NCI-H1694 treated with DMSO at 0.1 percent for 48 hours (cell line): ENCODE measurements around the gene MRC2.
"Not testable (repeated sequence)": the region's sequence is repeated elsewhere in the genome, so short reads cannot be mapped to it uniquely, and the experiment has no call there.

Experiments used
- DNase-seq: peaks from one replicate; lab custom pipeline; 2025; lab: John Stamatoyannopoulos, UW

The MRC2 gene

GRCh38 chr17:62679866-62680377 lies 52.5 kb downstream of the MRC2 start:
- DNase-seq, result no peak

GRCh38 chr17:62680541-62681052 lies 53.1 kb downstream of the MRC2 start:
- no peak for DNase-seq

GRCh38 chr17:62681061-62681938 lies 53.8 kb downstream of the MRC2 start:
- no peak for DNase-seq

DNA sequence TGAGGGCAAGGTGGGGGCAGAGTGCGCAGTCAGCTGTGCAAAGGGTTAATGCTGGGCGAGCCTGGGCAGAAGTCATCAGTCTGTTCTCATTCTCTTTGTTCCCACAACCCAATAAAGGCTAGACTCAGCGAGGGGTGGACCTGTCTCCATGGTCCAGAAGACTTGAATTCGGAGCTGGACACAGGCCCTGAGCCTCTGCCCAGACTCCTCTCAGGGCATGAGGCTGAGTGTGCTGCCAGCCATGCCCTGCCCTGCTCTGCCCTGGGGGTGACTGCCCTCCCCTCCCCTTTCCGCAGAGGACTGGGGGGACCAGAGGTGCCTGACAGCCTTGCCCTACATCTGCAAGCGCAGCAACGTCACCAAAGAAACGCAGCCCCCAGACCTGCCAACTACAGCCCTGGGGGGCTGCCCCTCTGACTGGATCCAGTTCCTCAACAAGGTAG lies 54.5 kb downstream of the MRC2 start:
- peak; percentile 12 for DNase-seq

DNA sequence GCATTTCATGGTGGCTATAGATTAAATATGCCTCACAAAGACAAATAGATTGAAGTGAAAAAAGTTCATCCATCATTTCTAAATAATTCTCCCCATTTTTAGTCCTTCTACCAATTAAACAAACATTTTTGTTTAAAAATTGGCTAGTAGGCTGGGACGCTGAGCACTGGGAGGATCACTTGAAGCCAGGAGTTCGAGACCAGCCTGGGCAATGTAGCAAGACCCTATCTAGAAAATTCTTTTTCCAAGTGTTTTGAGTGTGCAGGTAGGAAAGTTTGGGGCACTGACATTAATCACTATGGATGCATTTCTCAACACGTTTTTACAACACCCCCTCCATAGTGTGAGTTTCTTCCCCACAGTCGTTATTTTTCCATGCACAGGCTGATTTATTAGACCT lies 56.7 kb downstream of the MRC2 start:
- no peak for DNase-seq

DNA sequence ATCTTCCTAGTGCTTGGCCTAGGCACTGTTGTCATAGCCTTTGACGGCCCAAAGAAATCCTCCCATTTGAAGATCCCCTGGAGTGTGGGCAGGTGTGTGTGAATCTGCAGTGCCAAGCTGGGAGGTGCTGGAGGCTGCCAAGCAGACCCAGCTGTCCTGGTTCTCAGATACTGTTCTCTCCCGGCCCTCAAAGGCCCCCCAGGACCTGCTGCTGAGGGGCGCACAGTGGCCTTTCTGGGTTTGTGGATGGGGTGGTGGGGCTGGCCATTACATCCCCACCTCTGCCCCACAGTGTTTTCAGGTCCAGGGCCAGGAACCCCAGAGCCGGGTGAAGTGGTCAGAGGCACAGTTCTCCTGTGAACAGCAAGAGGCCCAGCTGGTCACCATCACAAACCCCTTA lies 60.5 kb downstream of the MRC2 start:
- no peak for DNase-seq

DNA sequence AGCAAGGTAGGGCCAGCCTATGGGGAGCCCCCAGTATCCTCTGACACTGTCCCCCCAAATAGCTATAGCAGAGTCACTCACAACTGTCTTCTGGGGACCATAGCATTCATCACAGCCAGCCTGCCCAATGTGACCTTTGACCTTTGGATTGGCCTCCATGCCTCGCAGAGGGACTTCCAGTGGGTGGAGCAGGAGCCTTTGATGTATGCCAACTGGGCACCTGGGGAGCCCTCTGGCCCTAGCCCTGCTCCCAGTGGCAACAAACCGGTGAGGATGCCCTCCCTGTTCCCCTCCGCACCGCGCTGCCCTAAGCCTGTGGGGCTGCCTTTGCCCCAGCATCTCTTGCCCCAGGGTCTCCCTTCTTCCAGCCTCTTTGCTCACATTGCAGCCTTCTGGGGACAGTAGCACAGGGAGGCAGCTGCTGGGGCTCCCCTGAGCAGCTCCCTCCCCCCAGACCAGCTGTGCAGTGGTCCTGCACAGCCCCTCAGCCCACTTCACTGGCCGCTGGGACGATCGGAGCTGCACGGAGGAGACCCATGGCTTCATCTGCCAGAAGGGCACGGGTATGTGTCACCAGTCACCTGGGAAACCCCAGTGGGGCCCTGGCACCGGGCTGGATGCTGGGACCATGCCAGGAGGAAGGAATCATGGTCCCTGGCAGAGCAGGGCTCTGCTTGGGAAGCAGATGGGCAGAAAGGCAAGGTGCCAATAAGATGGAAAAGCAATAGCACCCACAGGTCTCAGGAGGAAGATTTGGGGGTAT lies 61.1 kb downstream of the MRC2 start:
- DNase-seq, result peak; percentile 85

GRCh38 chr17:62689441-62690167 lies 62.1 kb downstream of the MRC2 start:
- DNase-seq, result peak; percentile 60

- peak; percentile 60 for DNase-seq
Measured at GRCh38 chr17:62690168-62690897, 62.9 kb downstream of the MRC2 start.

DNA sequence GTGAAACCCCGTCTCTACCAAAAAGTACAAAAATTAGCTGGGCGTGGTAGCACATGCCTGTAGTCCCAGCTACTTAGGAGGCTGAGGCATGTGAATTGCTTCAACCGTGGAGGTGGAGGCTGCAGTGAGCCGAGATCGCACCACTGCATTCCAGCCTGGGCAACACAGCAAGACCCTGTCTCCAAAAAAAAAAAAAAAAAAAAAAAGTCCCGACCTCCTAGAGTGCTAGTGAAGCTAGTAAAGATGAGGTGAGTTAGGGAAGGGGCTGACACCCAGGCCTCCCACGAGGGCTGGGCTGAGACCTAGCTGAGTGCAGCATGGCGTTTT lies 64.1 kb downstream of the MRC2 start:
- DNase-seq, result not testable (repeated sequence)

- DNase-seq, result no peak
Measured at GRCh38 chr17:62692159-62692651, 64.7 kb downstream of the MRC2 start.

DNA sequence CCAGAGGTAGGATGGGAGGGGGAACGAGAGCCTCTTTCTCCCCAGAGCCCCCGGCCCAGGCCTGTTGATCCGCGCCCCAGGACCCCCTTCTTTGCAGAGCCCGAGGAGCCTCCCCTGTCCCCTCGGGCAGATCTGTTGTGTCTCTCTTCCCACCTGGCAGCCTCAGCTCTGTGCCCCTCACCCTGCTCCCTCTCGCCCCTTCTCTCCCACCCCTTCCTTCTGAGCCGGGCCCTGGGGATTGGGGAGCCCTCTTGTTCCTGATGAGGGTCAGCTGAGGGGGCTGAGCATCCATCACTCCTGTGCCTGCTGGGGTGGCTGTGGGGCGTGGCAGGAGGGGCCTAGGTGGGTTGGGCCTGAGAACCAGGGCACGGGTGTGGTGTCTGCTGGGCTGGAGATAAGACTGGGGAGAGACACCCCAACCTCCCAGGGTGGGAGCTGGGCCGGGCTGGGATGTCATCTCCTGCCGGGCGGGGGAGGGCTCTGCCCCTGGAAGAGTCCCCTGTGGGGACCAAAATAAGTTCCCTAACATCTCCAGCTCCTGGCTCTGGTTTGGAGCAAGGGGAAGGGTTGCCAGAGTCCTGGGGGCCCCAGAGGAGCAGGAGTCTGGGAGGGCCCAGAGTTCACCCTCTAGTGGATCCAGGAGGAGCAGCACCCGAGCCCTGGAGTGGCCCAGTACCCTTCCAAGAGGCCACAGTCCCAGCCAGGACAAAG lies 65.4 kb downstream of the MRC2 start:
- peak; percentile 74 for DNase-seq

GRCh38 chr17:62693616-62694409 lies 66.3 kb downstream of the MRC2 start:
- peak; percentile 93 for DNase-seq

DNA sequence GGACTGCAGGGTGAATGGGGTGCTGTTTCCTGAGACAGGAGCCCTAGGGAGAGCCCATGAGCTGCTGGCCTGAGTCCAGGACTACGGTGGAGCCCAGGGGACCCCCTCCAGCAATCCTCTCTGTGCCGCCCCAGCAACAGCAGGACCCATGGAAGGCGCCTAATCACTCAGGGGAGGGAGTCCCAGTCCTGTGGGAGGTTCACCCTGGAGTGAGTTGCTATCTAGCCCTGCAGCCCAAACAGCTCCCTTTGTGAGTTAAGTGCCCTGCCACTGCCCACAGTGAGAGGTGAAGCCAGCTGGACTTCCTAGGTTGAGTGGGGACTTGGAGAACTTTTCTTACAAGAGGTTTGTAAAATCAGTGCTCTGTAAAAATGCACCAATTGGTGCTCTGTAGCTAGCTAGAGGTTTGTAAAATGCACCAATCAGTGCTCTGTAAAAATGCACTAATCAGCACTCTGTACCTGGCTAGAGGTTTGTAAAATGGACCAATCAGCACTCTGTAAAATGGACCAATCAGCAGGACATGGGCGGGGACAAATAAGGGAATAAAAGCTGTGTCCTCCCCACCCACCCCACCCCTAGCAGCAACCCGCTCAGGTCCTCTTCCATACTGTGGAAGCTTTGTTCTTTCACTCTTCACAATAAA lies 67.7 kb downstream of the MRC2 start:
- not testable (repeated sequence) for DNase-seq

- DNase-seq, result no peak
Measured at GRCh38 chr17:62696256-62696655, 68.8 kb downstream of the MRC2 start.

- DNase-seq, result no peak
Measured at GRCh38 chr17:62696726-62697490, 69.4 kb downstream of the MRC2 start.

GRCh38 chr17:62698459-62698858 lies 71.0 kb downstream of the MRC2 start:
- peak; percentile 58 for DNase-seq

GRCh38 chr17:62700964-62701705 lies 73.7 kb downstream of the MRC2 start:
- DNase-seq, result no peak
